NCI-H1092 treated with DMSO at 0.1 percent for 48 hours (cell line): Measurements from ENCODE around the gene AP1S2.
"Not testable (repeated sequence)": the region's sequence is repeated elsewhere in the genome, so short reads cannot be mapped to it uniquely, and the experiment has no call there.

Source experiments
- DNase-seq: peaks from one replicate; lab custom pipeline; 2025; lab: John Stamatoyannopoulos, UW

AP1S2 gene

GRCh38 chrX:15855568-15856221 lies 1.1 kb upstream of the AP1S2 start:
- peak; percentile 54 for DNase-seq

- peak; percentile 38 for DNase-seq
These were observed 445 bp downstream of the AP1S2 start for GRCh38 chrX:15854080-15854655.

GRCh38 chrX:15853586-15854079 lies 980 bp downstream of the AP1S2 start:
- peak; percentile 37 for DNase-seq

GRCh38 chrX:15849555-15849954 lies 5.1 kb downstream of the AP1S2 start:
- no peak for DNase-seq

GRCh38 chrX:15848576-15848975 lies 6.0 kb downstream of the AP1S2 start:
- no peak for DNase-seq

GRCh38 chrX:15843960-15844359 lies 10.7 kb downstream of the AP1S2 start:
- no peak for DNase-seq

GRCh38 chrX:15841853-15842516 lies 12.6 kb downstream of the AP1S2 start:
- DNase-seq, result no peak

GRCh38 chrX:15838017-15838416 lies 16.6 kb downstream of the AP1S2 start:
- no peak for DNase-seq

GRCh38 chrX:15834827-15835595 lies 19.6 kb downstream of the AP1S2 start:
- DNase-seq, result no peak

- no peak for DNase-seq
These were observed 20.6 kb downstream of the AP1S2 start for GRCh38 chrX:15834053-15834452.

- not testable (repeated sequence) for DNase-seq
These were observed 23.3 kb downstream of the AP1S2 start for GRCh38 chrX:15831347-15831746.

- no peak for DNase-seq
These were observed 25.4 kb downstream of the AP1S2 start for GRCh38 chrX:15829217-15829616.

- no peak for DNase-seq
These were observed 28.7 kb downstream of the AP1S2 start for GRCh38 chrX:15825936-15826335.

GRCh38 chrX:15822922-15823321 lies 31.7 kb downstream of the AP1S2 start:
- no peak for DNase-seq

- DNase-seq, result no peak
These were observed 34.2 kb downstream of the AP1S2 start for GRCh38 chrX:15820106-15821073.

GRCh38 chrX:15816886-15817285 lies 37.7 kb downstream of the AP1S2 start:
- no peak for DNase-seq

GRCh38 chrX:15816438-15816809 lies 38.2 kb downstream of the AP1S2 start:
- no peak for DNase-seq

- no peak for DNase-seq
These were observed 38.7 kb downstream of the AP1S2 start for GRCh38 chrX:15815779-15816437.

- no peak for DNase-seq
These were observed 39.7 kb downstream of the AP1S2 start for GRCh38 chrX:15814771-15815365.

GRCh38 chrX:15813416-15813815 lies 41.2 kb downstream of the AP1S2 start:
- DNase-seq, result no peak
